ENCODE measurements around the gene RAB3C. TPM values are rescaled to one million over a fixed set of nuclear protein-coding genes. Genes with fewer than 3 reads are reported as not detected.

The RAB3C gene
- total RNA-seq, 1 donor from 2014 or later = 4.2 TPM

GRCh38 chr5:58860680-58861079 is 277.8 kb downstream of the RAB3C start:
- DNase-seq (ENCODE audit: extremely low read depth, low read depth, low spot score) = no peak

- DNase-seq (ENCODE audit: extremely low read depth, low read depth, low spot score) = no peak
These were observed 286.1 kb downstream of the RAB3C start for GRCh38 chr5:58868931-58869330.

GRCh38 chr5:58871648-58872242 is 288.9 kb downstream of the RAB3C start:
- no peak for DNase-seq (ENCODE audit: extremely low read depth, low read depth, low spot score)

- DNase-seq (ENCODE audit: extremely low read depth, low read depth, low spot score) = no peak
These were observed 289.9 kb downstream of the RAB3C start for GRCh38 chr5:58872670-58873273.

- DNase-seq (ENCODE audit: extremely low read depth, low read depth, low spot score) = no peak
These were observed 292.7 kb downstream of the RAB3C start for GRCh38 chr5:58875599-58875998.

GRCh38 chr5:58885260-58885659 is 302.4 kb downstream of the RAB3C start:
- no peak for DNase-seq (ENCODE audit: extremely low read depth, low read depth, low spot score)

GRCh38 chr5:58886315-58887207 is 303.7 kb downstream of the RAB3C start:
- peak; percentile 16 for DNase-seq (ENCODE audit: extremely low read depth, low read depth, low spot score)

- no peak for DNase-seq (ENCODE audit: extremely low read depth, low read depth, low spot score)
These were observed 304.4 kb downstream of the RAB3C start for GRCh38 chr5:58887311-58887710.

GRCh38 chr5:58887721-58888409 is 305.0 kb downstream of the RAB3C start:
- no peak for DNase-seq (ENCODE audit: extremely low read depth, low read depth, low spot score)

- no peak for DNase-seq (ENCODE audit: extremely low read depth, low read depth, low spot score)
These were observed 307.4 kb downstream of the RAB3C start for GRCh38 chr5:58890265-58890664.

- DNase-seq (ENCODE audit: extremely low read depth, low read depth, low spot score) = no peak
These were observed 307.8 kb downstream of the RAB3C start for GRCh38 chr5:58890701-58891085.

- peak; percentile 47 for DNase-seq (ENCODE audit: extremely low read depth, low read depth, low spot score)
These were observed 308.5 kb downstream of the RAB3C start for GRCh38 chr5:58891086-58891970.

GRCh38 chr5:58891971-58892343 is 309.1 kb downstream of the RAB3C start:
- DNase-seq (ENCODE audit: extremely low read depth, low read depth, low spot score) = no peak

GRCh38 chr5:58893551-58893950 is 310.7 kb downstream of the RAB3C start:
- DNase-seq (ENCODE audit: extremely low read depth, low read depth, low spot score) = no peak

GRCh38 chr5:58898006-58898405 is 315.1 kb downstream of the RAB3C start:
- no peak for DNase-seq (ENCODE audit: extremely low read depth, low read depth, low spot score)

GRCh38 chr5:58898538-58898937 is 315.7 kb downstream of the RAB3C start:
- DNase-seq (ENCODE audit: extremely low read depth, low read depth, low spot score) = no peak

GRCh38 chr5:58901271-58901670 is 318.4 kb downstream of the RAB3C start:
- no peak for DNase-seq (ENCODE audit: extremely low read depth, low read depth, low spot score)

- DNase-seq (ENCODE audit: extremely low read depth, low read depth, low spot score) = no peak
These were observed 319.4 kb downstream of the RAB3C start for GRCh38 chr5:58902305-58902704.

GRCh38 chr5:58902765-58903164 is 319.9 kb downstream of the RAB3C start:
- DNase-seq (ENCODE audit: extremely low read depth, low read depth, low spot score) = no peak

GRCh38 chr5:58904737-58905136 is 321.9 kb downstream of the RAB3C start:
- no peak for DNase-seq (ENCODE audit: extremely low read depth, low read depth, low spot score)

All from glomerular endothelial cell (primary cell).